HCEC 1CT (cell line): ENCODE measurements around the gene DOCK2.

Experiments used
- DNase-seq: peaks from one replicate; pipeline ENCODE4 v3.0.0-alpha.2; 2017

The DOCK2 gene

DNA sequence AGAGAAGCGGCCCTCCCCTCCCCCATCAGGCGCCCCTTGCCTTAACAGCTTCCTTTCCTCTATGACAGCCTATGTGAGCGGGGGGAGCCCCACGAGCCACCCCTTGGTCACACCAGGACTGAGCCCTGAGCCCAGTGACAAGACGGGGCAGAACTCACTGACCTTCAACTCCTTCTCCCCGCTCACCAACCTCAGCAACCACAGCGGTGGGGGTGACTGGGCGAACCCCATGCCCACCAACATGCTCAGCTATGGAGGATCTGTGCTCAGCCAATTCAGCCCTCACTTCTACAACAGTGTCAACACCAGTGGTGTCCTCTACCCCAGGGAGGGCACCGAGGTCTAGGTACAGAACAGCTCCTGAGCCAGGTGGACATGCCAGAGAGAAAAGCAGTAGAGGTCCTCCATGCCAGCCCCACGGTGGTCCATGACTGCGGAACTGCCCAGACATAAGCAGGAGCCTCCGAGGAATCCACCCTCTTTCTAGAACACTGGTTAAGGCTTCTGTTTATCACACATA, 471.3 kb downstream of the DOCK2 start:
- DNase-seq: no peak

DNA sequence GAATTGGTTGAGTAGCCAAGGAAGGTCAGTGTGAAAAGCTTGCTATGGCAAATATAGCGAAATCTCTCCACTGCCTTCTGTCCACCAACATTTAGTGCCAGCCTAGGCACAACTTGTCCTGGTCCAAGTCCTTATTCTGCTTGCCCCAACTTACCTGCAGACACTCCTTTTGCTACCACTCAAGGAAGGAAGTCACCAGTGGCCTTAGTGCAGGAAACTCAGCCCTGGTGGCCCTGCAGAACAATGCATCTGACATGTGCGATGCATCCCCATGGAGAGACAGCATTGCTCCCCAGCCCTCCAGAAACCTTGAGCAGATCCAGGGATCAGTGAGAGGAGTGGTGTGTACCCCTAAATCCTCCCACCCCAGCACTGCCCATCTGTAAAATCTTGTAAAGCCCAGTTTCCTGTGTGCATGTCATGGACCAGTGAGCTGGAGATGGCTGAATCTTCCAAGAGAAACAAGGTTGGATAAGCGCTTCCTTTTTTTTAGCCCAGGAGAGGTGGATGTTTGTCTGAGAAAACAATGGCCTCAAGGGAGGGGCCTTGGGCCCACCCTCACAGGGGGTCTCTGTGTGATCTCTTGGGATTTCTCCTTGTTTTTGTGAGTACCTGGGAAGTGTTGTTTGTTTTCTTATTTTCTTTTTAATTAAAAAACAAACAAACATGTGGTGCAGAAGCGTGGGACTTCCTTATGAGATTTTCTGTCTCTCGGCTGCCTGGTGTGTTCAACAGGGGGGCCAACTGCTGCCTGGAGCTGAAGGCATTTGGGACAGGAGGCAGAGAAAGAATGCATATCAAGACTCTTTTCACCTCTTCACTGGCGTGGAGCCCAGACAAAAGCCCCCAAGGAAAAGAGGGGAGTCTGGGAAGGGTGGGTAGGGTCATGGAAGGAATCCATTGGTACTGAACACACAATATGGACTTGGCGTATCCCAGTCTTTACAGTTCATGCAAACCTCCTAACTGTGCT, 472.3 kb downstream of the DOCK2 start:
- DNase-seq: no peak

- DNase-seq: no peak
These were observed 473.5 kb downstream of the DOCK2 start for GRCh38 chr5:170110403-170111087.

GRCh38 chr5:170111088-170111785, 474.2 kb downstream of the DOCK2 start:
- no peak for DNase-seq

DNA sequence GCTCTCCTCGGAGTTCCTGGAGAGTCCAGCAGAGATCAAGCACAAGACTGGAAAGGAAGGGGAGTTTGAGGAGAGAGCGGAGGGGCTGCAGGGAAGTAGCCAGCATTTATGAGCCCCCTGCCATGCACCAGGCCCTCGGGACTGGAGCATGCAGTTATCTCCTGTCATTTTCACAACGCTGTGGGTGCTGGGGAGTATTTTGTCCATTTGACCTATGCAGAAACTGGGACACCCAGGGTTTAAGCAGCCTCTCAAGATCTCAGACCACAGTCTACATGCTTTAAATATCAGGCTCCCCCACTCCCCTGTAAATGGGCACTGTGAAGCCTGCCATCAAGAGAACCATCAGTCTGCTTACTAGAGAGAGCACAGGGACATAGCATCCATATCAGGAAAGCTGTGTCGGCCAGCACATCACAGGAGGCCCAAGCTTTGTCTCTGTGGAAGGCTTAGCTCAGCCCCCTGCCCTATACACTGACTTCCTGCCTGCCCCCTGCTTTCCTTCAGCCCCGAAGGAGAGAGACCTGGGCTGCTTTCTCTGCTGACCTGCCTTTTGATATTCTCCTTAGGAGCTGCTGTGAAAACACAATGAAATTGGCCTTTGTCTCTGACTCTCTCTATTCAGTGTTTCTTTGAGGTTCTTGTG, 475.9 kb downstream of the DOCK2 start:
- no peak for DNase-seq

- no peak for DNase-seq
These were observed 476.4 kb downstream of the DOCK2 start for GRCh38 chr5:170113522-170113900.

DNA sequence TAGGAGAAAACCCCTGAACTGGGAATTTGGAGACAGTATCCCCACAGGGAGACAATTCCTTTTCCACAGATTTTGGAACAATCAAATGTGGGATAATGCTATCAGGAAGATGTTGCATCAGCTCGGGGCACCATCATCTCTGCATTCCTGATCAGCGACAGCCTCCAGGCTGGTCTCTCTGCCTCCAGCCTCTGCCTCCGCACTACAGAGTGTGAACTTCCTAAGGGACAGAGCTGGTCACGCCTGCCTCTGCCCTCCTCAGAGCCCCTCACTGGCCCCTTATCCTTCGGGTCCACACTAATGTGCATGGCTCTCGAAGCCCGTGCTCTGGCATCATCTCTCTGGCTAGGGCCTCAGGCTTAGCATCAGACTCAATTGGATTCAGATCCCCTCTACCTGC, 477.2 kb downstream of the DOCK2 start:
- no peak for DNase-seq

GRCh38 chr5:170115925-170116324, 478.9 kb downstream of the DOCK2 start:
- no peak for DNase-seq

- no peak for DNase-seq
These were observed 480.7 kb downstream of the DOCK2 start for GRCh38 chr5:170117736-170118135.

DNA sequence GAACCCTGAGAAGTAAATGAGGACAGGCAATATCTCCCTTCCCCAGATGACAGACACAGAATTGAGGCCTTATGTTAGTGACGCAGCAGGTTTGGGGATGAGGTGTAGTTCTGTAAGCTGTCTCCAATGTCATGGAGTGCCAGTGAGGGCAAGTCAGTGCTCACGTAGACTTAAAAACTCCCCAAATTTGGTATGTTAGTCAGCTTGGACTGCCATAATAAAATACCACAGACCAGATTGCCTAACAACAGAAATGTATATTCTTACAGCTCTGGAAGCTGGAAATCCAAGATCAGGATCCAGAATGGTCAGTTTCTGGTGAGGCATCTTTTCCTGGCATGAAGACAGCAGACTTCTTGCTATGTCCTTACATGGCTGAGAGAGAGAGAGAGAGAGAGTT, 483.5 kb downstream of the DOCK2 start:
- DNase-seq: peak; percentile 89

GRCh38 chr5:170121321-170121720, 484.2 kb downstream of the DOCK2 start:
- DNase-seq: peak; percentile 57

- no peak for DNase-seq
These were observed 489.0 kb downstream of the DOCK2 start for GRCh38 chr5:170126061-170126460.

DNA sequence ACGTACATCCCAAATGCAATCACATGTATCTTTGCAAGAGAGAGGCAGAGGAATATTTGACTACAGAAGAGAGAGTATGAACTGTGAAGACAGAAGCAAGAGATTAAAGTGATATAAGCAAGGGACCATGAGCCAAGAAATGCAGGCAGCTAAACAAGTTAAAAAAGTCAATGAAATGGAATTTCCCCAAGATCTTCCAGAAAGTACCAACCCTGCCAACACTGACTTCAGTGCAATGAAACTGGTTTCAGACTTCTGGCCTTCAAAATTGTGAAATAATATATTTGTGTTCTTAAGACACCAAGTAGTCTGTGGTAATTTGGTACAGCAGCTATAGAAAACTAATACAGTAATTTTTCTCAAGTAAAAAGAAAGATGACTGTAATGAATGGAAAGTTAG, 489.6 kb downstream of the DOCK2 start:
- DNase-seq: no peak

DNA sequence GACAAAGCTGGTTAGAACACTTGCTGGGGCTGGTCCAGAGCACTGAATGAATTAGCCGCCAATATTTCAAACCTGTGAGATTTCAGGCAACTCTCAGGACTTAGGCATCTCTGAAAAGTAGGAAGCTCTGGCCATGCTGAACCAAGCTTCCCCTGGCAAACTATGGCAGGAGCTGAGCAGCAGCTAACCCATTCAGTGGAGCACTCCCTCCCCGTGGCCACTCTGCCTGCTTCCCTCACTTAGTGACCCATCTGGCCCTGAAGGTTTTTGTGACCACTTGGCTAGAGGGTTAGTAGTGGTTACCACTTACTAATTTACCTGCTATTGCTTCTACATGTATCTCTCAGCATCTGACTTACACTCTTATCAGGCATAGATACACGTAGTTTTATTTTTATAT, 494.2 kb downstream of the DOCK2 start:
- DNase-seq: no peak

- DNase-seq: peak; percentile 65
These were observed 495.3 kb downstream of the DOCK2 start for GRCh38 chr5:170132269-170132975.
